ENCODE data around the gene GLB1L2. TPM values are rescaled to one million over a fixed set of nuclear protein-coding genes. Genes with fewer than 3 reads are reported as not detected.

Gene GLB1L2
- total RNA-seq, 1 donor from 2014 or later, result 3.4 TPM

DNA sequence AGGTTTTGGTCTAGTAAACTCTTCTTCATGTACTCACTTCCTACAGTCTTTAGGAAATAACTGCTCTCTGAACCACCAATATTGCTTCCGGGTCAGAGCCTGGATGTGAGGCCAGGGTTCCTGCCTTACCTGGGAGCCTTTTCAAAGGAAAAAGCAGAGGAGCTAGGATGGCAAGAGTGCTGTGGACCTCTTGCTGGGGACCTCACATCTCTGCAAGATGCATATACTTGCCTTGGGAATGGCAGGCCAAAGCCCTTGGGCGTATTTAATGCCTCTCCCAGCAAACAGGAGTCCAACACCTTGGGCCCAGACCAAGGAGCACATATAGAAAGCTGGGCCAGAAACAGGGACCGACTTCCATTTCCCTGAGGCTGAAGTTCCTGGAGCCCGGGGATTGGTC is 5.3 kb downstream of the GLB1L2 start:
- TF ChIP-seq, protein P1, sequence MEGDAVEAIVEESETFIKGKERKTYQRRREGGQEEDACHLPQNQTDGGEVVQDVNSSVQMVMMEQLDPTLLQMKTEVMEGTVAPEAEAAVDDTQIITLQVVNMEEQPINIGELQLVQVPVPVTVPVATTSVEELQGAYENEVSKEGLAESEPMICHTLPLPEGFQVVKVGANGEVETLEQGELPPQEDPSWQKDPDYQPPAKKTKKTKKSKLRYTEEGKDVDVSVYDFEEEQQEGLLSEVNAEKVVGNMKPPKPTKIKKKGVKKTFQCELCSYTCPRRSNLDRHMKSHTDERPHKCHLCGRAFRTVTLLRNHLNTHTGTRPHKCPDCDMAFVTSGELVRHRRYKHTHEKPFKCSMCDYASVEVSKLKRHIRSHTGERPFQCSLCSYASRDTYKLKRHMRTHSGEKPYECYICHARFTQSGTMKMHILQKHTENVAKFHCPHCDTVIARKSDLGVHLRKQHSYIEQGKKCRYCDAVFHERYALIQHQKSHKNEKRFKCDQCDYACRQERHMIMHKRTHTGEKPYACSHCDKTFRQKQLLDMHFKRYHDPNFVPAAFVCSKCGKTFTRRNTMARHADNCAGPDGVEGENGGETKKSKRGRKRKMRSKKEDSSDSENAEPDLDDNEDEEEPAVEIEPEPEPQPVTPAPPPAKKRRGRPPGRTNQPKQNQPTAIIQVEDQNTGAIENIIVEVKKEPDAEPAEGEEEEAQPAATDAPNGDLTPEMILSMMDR (IDR thresholded peaks at IDR 0.05; ENCODE audit: insufficient read depth, low read length, severe bottlenecking), result no peak
- Histone ChIP-seq H3K27me3 (ENCODE audit: control insufficient read depth, insufficient read depth, low read length) (no peaks in the 10 kb centered on the region), H3K4me3 (ENCODE audit: low read depth, low read length) (no peak overlapping the region), H3K36me3 (ENCODE audit: control insufficient read depth, insufficient read depth, low read length) (no peaks in the 10 kb centered on the region)
- no peak for DNase-seq (ENCODE audit: low read depth)
- no peak for FAIRE-seq

DNA sequence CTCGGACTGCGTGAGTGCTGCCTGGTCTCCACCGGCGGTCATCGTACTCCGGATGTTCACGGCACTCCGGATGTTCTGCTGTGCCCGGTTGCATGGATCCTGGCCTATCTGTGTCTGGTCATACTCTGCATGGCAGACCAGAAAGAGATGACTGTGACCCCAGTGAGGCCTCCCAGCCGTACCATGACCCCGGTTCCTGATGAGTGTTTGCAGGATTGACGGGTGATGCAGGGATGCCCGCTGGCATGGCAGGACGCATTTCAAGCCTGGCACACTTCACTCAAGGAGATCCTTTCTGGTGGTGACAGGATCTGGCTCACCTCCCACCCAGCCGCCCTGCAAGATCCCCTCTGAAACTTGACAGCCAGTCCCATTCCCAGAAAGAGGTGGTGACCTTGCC is 6.3 kb downstream of the GLB1L2 start:
- no peak overlapping the region for H3K4me3 ChIP-seq (ENCODE audit: low read depth, low read length)
- no peaks in the 10 kb centered on the region for H3K36me3 ChIP-seq (ENCODE audit: control insufficient read depth, insufficient read depth, low read length)
- no peak for FAIRE-seq
- TF ChIP-seq, protein P1 (IDR thresholded peaks at IDR 0.05; ENCODE audit: insufficient read depth, low read length, severe bottlenecking), result no peak
- no peak for DNase-seq (ENCODE audit: low read depth)
- H3K27me3 ChIP-seq (ENCODE audit: control insufficient read depth, insufficient read depth, low read length), result no peaks in the 10 kb centered on the region

DNA sequence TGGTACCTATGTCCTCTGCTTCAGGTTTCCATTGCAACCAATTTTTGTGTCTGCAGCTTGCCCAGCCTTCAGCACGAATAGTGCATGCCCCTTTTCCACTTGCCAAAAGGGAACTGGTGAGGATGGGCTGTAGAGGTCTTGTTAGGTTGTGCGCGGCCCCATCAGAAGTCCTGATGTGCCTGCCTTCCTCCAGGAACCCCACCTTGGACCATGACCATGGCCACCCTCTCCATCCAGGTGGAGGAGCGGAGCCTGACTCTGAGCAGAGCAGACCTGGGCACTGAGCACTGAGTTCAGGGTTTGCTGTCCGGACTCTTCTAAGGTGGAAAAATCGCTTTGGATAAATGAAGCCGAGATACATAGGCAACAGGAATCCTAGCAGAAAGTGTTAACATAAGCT is 6.9 kb downstream of the GLB1L2 start:
- H3K36me3 ChIP-seq (ENCODE audit: control insufficient read depth, insufficient read depth, low read length), result no peaks in the 10 kb centered on the region
- H3K4me3 ChIP-seq (ENCODE audit: low read depth, low read length), result no peak overlapping the region
- FAIRE-seq (no peak), DNase-seq (ENCODE audit: low read depth) (no peak)
- TF ChIP-seq, protein P1 (IDR thresholded peaks at IDR 0.05; ENCODE audit: insufficient read depth, low read length, severe bottlenecking), result no peak
- H3K27me3 ChIP-seq (ENCODE audit: control insufficient read depth, insufficient read depth, low read length), result no peaks in the 10 kb centered on the region

DNA sequence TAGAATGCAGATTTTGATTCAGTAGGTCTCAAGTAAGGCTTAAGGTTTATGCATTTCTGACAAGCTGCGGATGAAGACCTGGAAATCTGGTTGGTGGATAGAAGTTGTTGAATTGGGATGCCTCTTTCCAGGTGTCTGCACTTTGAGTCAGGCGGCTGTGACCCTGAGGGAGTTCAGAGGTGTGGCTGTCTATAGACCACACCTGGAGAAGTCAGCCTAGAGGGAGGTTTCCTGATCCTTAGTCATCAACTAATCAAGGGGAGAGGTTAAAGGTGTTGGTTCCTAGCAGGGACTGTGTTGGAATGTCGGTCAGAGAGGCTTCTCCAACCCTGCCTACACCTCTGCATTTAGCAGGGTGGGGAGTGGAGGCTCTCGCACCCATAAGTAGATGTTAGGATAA is 8.0 kb downstream of the GLB1L2 start:
- peak; percentile 54 for DNase-seq (ENCODE audit: low read depth)
- no peak for FAIRE-seq
- TF ChIP-seq, protein P1 (IDR thresholded peaks at IDR 0.05; ENCODE audit: insufficient read depth, low read length, severe bottlenecking), result no peak

DNA sequence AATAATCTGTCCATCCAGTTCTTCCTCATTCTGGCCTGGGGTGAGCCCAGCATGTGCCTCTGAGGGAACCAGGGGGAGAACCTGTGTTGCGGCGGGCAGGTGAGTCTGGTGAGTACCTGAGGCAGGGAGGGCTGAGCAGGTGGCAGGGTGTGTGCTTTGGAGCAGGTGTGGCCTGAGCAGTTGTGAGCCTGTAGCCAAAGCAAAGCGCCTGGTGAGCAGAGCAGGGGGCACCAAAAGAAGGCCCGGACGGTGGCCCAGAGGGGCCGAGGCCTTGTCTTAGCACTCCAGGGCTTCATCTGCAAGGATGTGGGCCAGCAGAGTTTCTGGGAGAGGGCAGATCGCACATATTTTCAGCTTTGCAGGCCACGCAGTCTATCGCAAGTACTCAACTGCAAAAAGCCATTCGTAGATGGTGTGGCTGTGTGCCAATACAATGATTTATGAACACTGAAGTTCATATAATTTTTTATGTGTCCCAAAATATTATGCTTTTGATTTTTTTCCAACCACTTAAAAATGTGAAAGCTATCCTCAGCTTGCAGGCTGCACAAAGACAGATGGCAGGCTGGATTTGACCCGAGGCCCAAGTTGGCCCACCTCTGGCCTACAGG is 8.7 kb downstream of the GLB1L2 start:
- no peaks in the 10 kb centered on the region for H3K27me3 ChIP-seq (ENCODE audit: control insufficient read depth, insufficient read depth, low read length)
- H3K4me3 ChIP-seq (ENCODE audit: low read depth, low read length), result no peak overlapping the region
- FAIRE-seq (no peak), DNase-seq (ENCODE audit: low read depth) (no peak)
- TF ChIP-seq, protein P1 (IDR thresholded peaks at IDR 0.05; ENCODE audit: insufficient read depth, low read length, severe bottlenecking), result no peak
- no peaks in the 10 kb centered on the region for H3K36me3 ChIP-seq (ENCODE audit: control insufficient read depth, insufficient read depth, low read length)

More for the DNA sequence above, 8.0 kb downstream of the GLB1L2 start:
- Histone ChIP-seq H3K27me3 (ENCODE audit: control insufficient read depth, insufficient read depth, low read length) (no peaks in the 10 kb centered on the region), H3K36me3 (ENCODE audit: control insufficient read depth, insufficient read depth, low read length) (no peaks in the 10 kb centered on the region), H3K4me3 (ENCODE audit: low read depth, low read length) (no peak overlapping the region)

All from bronchial epithelial cell (primary cell).